HG03045 (cell line): ENCODE data around the gene SMIM22.

Experiments used
- ATAC-seq: cut with Tn5 transposase; IDR thresholded peaks from one replicate; pipeline ENCODE4 v1.9.1; 2021; ENCODE audit warnings: mild to moderate bottlenecking, moderate library complexity; ENCODE audit not compliant: unreplicated experiment

SMIM22 gene

DNA sequence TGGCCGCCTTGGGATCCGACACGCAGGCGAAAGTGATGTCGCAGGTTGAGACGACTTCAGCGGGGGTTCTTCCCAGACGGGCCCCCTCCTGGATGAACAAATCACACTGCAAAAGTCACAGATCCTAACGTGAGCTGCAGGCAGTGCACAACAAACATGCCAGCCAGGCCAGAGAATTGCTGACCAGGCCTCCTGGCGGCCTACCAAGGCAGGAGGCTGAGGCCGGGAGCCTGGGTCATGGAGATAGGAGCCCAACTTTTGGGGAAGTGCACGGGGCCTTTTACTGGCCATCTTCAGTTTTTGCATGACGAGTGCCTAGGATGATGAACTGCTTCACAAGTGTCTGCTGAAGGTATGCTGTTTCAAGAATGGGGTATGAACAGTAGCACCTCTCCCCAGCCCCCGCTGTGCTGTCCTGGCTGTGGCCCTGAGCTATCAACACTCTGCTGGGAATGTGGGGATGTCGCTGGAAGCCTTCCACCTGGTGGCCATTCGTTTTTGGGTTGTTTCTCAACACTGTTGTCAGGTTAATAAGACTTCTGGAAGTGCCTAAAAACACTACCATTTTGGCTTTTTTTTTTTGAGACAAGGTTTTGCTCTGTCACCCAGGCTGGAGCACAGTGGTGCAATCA lies 19.5 kb downstream of the SMIM22 start:
- no peak for ATAC-seq

DNA sequence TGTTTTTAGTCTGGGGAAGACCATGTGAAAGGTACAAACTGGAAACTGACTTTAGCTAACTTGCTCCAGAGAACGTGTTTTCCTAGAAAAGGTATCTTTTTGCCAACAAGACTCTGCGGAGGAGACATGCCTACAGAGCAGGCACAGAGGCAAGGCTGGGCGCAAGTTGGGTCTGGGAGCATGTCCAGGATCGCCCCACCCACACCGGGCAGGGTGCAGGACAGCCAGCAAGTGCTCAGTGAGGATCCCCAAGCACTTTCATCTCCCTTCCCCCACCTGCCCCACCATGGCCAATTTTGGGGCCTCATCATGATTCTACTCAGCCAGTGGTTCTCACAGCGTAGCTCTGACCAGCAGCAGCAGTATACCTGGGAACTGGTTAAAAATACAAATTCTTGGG lies 25.5 kb downstream of the SMIM22 start:
- no peak for ATAC-seq

GRCh38 chr16:4825196-4825595 lies 30.0 kb downstream of the SMIM22 start:
- no peak for ATAC-seq

DNA sequence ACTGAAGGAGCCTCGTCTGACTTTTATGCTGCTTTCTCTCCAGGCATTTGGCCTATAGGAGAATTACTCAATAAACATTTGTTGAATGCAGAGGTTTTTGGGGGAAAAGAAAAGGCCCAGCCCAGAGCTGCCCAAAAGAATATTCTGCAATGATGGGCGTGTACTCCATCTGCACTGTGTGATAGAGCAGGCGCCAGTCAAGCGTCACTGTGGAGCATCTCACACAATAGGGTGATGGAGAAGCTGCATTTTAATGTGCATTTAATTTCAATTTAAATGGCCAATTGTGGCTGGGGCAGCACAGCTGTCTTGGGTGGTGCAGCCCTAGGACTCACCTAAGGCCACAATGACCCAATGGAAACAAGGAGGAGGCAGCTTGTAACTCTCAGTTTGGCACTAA lies 31.4 kb downstream of the SMIM22 start:
- ATAC-seq, result no peak

- no peak for ATAC-seq
Measured at GRCh38 chr16:4826980-4827379, 31.8 kb downstream of the SMIM22 start.

DNA sequence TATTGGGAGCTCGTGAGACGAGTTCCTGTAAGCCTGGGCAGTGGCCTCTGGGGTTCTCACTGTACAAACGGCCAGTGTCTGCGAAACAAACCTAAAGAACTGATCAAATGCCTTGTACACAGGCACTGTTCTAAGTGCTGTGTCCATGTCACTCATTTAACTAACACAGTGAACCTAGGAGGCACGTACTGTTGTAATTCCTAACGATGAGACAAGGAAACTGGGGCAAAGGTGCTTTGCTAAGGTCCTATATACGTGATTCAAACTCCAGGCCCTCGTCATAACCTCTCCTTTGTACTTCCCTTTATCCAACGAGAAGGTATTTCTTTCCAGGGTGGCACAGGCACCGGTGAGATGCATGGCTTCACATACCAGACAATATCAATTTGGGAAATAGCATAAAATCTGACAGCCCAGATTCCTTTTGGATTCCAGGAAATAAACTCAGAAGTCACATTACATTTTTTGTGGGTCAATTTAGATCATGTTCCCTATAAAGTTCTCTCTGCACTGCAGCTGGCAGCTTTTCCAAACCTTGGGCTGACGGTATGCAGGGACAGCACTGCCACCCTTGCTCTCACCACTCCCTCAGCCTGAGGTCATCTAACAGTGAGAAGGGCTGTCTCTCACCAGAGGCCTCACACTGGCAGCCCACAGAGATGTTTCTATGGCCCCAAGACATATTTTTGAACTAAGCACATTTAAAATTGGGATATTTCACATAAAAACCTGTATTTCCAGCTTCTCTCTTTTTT lies 33.6 kb downstream of the SMIM22 start:
- ATAC-seq, result no peak

DNA sequence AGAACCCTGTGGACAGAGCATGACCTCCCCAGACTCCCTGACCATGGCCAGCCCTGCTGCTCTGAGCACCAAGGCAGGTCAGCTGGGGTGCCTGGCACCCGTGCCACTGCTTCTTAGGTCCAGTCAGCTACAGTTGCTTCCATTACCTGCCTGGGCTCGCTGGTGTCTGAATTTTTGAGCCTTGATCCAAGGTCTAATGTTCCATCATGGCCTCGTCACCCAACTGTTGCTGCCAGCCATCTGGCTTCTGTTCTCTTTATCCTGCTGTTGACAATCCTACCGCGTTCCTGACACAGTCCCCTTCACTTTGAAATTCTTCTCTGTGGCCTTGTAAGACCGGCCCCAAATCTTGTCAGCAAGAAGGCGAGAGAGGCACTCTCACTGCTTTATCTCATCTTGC lies 35.2 kb downstream of the SMIM22 start:
- ATAC-seq, result no peak

DNA sequence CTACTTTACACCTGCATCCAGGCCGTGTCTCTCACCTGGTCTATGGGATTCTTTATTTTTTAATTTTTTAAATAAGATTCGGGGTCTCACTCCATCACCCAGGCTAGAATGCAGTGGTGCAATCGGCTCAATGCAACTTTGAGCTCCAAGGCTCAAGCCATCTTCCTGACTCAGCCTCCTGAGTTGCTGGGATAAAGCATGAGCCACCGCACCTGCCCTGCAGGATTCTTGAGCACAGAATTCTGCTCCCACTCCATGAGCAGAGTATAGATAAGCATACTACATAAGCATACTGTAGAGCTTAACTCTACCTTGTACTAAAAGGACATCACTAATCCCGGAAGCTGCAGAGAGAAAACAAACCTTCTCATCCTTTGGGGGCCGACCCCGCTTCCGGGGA lies 36.4 kb downstream of the SMIM22 start:
- ATAC-seq, result no peak

DNA sequence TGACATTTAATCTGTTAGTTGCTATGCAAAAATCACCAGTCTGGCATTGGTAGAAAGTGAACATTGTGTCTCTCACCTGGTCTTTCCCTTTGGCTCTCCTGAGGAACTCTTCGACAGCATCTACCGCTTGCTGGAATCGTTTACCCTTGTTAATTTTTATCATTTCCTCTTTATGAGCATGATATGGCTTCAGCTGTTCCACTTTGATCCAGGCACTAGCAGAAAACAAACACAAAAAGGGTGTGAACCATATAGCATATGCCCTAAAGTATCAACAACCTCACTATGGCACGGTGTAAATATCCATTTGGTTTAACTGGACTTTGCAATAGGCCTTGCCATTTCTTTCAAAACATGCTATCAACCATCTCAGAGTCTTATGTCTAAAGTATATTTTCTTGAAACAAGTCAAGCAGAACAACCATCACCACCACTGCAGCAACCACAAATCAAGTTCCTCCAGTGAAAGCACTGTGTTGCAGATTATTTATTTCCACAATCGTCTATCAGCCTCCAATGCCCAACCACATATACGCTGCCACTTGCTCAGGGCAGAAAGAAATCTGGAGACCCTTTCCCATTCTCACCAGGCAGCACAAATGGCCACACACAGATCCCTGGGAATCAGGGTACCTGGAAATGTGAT lies 37.7 kb downstream of the SMIM22 start:
- no peak for ATAC-seq

- ATAC-seq, result no peak
Measured at GRCh38 chr16:4833584-4833983, 38.4 kb downstream of the SMIM22 start.

DNA sequence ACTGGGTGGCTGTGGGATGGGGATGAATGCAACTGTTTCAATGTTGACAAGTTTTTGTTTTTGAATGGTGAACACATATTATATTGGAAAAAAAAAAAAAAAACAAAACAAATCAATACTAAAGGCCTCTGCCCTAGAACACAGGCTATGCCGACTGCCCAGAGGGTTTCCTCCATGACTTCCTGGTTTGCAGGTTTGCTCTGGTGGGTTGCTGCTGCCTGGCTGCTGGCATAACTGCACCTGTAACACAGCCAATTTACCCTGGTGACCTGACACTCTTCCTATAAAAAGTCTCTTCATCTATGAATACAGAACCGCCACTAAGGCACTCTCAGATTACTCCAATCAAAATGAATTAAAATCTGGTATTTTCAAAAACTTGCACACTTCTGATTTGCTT lies 41.6 kb downstream of the SMIM22 start:
- no peak for ATAC-seq

- ATAC-seq, result no peak
Measured at GRCh38 chr16:4837733-4838501, 42.7 kb downstream of the SMIM22 start.

- no peak for ATAC-seq
Measured at GRCh38 chr16:4839942-4840341, 44.8 kb downstream of the SMIM22 start.

- ATAC-seq, result no peak
Measured at GRCh38 chr16:4840984-4841383, 45.8 kb downstream of the SMIM22 start.
